ENCODE results near the gene KRT38.

The KRT38 gene

GRCh38 chr17:41484920-41485904 is 44.4 kb upstream of the KRT38 start:
- TF ChIP-seq POLR2AphosphoS5 (IDR thresholded peaks at IDR 0.05; ENCODE audit: low read depth, low read length): no peak
- TF ChIP-seq TAF1 (IDR thresholded peaks at IDR 0.05; ENCODE audit: borderline replicate concordance, insufficient read depth, low read length): no peak
- no peak for TF ChIP-seq SIN3A (IDR thresholded peaks at IDR 0.05; ENCODE audit: borderline replicate concordance, insufficient read depth, low read length)
- no peak for TF ChIP-seq FOXP2 (optimal IDR thresholded peaks at IDR 0.05; ENCODE audit: borderline replicate concordance, extremely low read depth, extremely low read length, insufficient read depth)
- TF ChIP-seq, protein P1, sequence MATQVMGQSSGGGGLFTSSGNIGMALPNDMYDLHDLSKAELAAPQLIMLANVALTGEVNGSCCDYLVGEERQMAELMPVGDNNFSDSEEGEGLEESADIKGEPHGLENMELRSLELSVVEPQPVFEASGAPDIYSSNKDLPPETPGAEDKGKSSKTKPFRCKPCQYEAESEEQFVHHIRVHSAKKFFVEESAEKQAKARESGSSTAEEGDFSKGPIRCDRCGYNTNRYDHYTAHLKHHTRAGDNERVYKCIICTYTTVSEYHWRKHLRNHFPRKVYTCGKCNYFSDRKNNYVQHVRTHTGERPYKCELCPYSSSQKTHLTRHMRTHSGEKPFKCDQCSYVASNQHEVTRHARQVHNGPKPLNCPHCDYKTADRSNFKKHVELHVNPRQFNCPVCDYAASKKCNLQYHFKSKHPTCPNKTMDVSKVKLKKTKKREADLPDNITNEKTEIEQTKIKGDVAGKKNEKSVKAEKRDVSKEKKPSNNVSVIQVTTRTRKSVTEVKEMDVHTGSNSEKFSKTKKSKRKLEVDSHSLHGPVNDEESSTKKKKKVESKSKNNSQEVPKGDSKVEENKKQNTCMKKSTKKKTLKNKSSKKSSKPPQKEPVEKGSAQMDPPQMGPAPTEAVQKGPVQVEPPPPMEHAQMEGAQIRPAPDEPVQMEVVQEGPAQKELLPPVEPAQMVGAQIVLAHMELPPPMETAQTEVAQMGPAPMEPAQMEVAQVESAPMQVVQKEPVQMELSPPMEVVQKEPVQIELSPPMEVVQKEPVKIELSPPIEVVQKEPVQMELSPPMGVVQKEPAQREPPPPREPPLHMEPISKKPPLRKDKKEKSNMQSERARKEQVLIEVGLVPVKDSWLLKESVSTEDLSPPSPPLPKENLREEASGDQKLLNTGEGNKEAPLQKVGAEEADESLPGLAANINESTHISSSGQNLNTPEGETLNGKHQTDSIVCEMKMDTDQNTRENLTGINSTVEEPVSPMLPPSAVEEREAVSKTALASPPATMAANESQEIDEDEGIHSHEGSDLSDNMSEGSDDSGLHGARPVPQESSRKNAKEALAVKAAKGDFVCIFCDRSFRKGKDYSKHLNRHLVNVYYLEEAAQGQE (IDR thresholded peaks at IDR 0.05; ENCODE audit: insufficient read depth in 1 of 2, low read depth in 2 of 2, low read length in 2 of 2): no peak

GRCh38 chr17:41483991-41484826 is 43.4 kb upstream of the KRT38 start:
- TF ChIP-seq POLR2AphosphoS5 (IDR thresholded peaks at IDR 0.05; ENCODE audit: low read depth, low read length): no peak
- TF ChIP-seq FOXP2 (optimal IDR thresholded peaks at IDR 0.05; ENCODE audit: borderline replicate concordance, extremely low read depth, extremely low read length, insufficient read depth): no peak
- TF ChIP-seq, protein P1 (IDR thresholded peaks at IDR 0.05; ENCODE audit: insufficient read depth in 1 of 2, low read depth in 2 of 2, low read length in 2 of 2): no peak
- TF ChIP-seq SIN3A (IDR thresholded peaks at IDR 0.05; ENCODE audit: borderline replicate concordance, insufficient read depth, low read length): no peak
- no peak for TF ChIP-seq TAF1 (IDR thresholded peaks at IDR 0.05; ENCODE audit: borderline replicate concordance, insufficient read depth, low read length)

- TF ChIP-seq POLR2AphosphoS5 (IDR thresholded peaks at IDR 0.05; ENCODE audit: low read depth, low read length) (no peak), SIN3A (IDR thresholded peaks at IDR 0.05; ENCODE audit: borderline replicate concordance, insufficient read depth, low read length) (no peak), TAF1 (IDR thresholded peaks at IDR 0.05; ENCODE audit: borderline replicate concordance, insufficient read depth, low read length) (no peak), FOXP2 (optimal IDR thresholded peaks at IDR 0.05; ENCODE audit: borderline replicate concordance, extremely low read depth, extremely low read length, insufficient read depth) (no peak)
- TF ChIP-seq, protein P1 (IDR thresholded peaks at IDR 0.05; ENCODE audit: insufficient read depth in 1 of 2, low read depth in 2 of 2, low read length in 2 of 2): no peak
Measured at GRCh38 chr17:41483531-41483930, 42.7 kb upstream of the KRT38 start.

DNA sequence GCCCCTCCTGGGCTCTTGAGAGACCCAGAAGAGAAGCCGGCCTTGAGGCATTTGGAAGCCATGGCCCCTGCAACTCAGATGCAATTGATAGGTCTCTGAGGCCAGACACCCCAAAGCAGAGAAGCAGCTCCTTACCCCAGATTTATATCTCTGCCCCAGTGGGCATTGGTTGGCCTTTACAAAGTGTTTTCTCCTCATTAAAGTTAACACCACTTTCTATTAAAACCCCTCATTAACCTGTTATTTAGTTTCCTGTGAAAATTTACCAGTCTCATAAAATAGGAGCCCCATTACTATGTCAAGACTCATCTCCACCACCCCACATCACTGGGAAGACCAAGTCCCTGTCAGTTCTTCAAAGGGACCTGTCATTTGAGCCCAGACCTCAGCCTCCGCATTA is 40.3 kb upstream of the KRT38 start, which contains the start of gene KRT35:
KRT35 (minus strand) TSS at position 116 of the 400 bp plus-strand sequence; CDS start at position 62, 54 bp downstream.
- TF ChIP-seq FOXP2 (optimal IDR thresholded peaks at IDR 0.05; ENCODE audit: borderline replicate concordance, extremely low read depth, extremely low read length, insufficient read depth): no peak
- TF ChIP-seq, protein P1 (IDR thresholded peaks at IDR 0.05; ENCODE audit: insufficient read depth in 1 of 2, low read depth in 2 of 2, low read length in 2 of 2): no peak
- TF ChIP-seq SIN3A (IDR thresholded peaks at IDR 0.05; ENCODE audit: borderline replicate concordance, insufficient read depth, low read length): no peak
- no peak for TF ChIP-seq TAF1 (IDR thresholded peaks at IDR 0.05; ENCODE audit: borderline replicate concordance, insufficient read depth, low read length)
- TF ChIP-seq POLR2AphosphoS5 (IDR thresholded peaks at IDR 0.05; ENCODE audit: low read depth, low read length): no peak

Data from PFSK-1 (cell line).